ENCODE results near the gene CCDC137.

Gene CCDC137

DNA sequence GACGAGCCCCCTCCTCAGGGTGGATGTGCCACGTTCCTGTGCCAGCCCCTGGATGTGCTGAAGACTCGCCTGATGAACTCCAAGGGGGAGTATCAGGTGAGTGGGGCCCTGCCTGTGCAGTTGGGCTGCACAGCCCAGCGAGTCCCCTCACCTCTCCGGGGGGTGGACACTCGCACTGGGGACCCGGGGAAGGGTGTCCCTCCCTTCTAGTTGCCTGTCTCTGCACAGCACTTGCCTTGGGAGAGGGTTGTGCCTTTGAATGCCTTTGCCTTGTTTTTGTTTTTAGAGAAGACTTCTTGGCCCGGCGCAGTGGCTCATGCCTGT is 51.2 kb downstream of the CCDC137 start:
- DNase-seq = no peak

DNA sequence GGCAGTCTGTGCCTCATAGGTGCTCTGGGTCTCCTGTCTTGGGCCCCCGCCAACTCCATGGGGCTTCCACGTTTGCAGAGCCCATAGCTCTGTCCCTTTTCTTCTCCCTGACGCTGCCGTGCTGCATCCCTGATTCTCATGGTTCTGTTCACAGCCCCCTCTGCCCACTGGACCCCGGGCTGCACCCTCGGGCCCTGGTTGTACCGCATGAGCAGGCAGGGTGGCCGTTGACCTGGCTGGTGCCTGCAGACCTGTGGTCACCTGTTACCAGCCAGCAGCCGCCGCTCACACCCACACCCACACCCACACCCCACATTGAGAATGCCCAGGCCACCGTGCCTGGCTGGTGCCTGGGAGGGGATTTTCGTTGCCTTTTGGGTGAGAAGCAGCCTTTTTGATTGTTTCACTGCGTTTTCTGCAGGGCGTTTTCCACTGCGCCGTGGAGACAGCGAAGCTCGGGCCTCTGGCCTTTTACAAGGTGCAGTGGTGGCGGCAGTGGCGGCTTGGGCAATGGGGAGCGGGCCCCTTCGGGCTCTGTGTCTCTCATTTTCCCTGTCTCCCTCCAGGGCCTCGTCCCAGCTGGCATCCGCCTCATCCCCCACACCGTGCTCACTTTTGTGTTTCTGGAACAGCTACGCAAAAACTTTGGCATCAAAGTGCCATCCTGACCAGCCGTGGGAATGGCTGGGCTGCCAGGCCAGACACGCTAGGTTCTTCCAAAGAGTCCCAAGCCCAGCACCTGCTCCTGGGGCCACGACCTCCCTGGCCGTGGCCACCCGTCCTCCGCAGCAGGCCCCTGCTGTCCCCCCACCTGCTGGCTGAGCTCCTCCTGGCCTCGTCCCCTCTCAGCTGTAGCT is 53.1 kb downstream of the CCDC137 start:
- no peak for DNase-seq

DNA sequence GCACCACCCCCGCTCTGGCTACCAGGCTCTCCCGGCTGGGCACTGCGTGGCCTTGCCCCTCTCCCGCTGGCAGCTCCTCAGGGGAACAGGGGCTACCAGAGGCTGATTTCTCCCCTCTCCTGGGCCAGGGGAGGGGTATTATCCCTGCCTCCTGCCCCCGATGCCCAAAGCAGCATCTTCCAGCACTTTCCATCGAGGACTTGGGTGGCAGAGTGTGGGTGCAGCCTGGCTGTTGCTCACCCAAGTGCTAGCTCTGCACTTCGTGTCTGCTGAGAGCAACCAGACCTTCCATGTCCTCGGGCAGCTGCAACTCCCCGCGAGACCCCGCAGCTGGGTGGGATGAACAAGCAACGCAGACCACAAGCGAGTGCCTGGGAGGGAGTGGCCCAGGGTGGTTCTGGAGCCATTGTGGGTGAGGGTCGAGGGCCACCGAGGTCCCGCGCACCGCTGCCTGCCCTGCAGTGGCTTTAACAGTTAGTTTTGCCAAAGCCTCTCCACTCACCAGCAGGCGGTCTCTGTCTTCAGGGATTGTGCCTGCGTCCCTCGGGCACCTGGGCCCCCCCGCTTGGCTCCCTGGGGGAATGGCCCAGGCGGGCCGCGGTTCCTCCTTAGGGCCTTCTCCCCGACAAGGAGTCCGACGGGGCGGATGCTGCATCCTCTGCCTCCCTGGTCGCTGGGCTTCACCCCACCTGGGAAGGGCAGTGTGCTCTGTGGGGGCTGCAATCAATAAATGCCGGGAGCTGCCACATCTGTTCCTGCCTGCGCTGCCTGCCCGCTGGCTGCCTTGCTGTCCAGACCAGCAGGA is 53.9 kb downstream of the CCDC137 start:
- no peak for DNase-seq

DNA sequence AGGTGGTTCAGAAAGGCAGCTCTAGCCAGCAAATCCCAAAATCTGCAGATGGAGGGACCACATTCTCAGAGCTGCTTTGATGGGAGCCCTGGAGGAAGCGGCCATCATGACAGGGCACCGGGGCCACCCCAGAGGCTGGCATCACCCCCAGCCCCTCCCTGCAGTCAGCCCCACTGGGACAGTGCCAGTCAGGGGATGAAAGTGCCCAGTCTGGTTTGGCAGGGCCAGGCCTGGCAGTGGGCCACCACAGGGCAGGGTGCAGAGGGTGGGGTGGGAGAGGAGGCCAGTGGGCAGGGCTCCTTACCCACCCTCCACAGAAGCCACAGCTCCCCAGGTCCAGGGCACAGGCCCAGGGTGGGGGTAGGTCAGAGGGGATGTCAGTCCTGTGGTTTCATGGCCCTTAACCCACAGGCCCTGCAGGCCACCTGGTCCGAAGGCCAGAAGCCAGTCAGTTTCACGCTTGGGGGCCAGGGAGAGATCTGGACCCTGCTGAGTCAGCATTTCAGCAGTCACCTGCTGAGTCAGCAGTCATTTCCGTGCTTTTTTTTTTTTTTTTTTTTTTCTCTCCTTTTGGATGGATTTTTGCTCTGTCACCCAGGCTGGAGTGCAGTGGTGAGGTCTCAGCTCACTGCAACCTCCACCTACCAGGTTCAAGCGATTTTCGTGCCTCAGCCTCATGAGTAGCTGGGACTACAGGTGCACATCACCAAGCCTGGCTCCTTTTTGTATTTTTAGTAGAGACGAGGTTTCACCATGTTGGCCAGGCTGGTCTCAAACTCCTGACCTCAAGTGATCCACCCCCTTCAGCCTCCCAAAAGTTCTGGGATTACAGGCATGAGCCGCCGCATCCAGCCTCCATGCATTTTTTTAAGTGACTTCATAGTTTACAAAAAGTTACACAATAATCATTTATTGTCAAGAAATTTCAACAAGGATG is 55.9 kb downstream of the CCDC137 start:
- peak; percentile 14 for DNase-seq
